HepG2 (cell line): ENCODE data around the gene LOXL3. TPM values are rescaled to one million over a fixed set of nuclear protein-coding genes. Genes with fewer than 3 reads are reported as not detected.
A peak's percentile ranks its signal among the peaks of the same experiment; 100 is the strongest.

Source experiments
- ARID5B ChIP-seq: IDR thresholded peaks from 2 replicates; pipeline ENCODE4 v1.4.0; 2020; ENCODE audit warnings: mild to moderate bottlenecking, missing genetic modification reagents
- ATF3 ChIP-seq: sonication (generic); formaldehyde crosslinking; IDR thresholded peaks from 2 replicates; pipeline ENCODE4 v1.4.0; 2020; ENCODE audit warnings: missing genetic modification reagents
- CBFB ChIP-seq: sonication (generic); formaldehyde crosslinking; IDR thresholded peaks from 2 replicates; pipeline ENCODE4 v1.4.0; 2020; ENCODE audit warnings: missing genetic modification reagents
- CBX5 ChIP-seq: sonication (generic); formaldehyde crosslinking; IDR thresholded peaks from 2 replicates; pipeline ENCODE4 v1.4.0; 2020; ENCODE audit warnings: missing genetic modification reagents, borderline replicate concordance
- CSRNP2 ChIP-seq: sonication (generic); formaldehyde crosslinking; conservative IDR thresholded peaks from 2 replicates; pipeline ENCODE4 v1.8.0; 2022; ENCODE audit warnings: low read depth, missing genetic modification reagents
- FOXK1 ChIP-seq: sonication (generic); formaldehyde crosslinking; IDR thresholded peaks from 2 replicates; pipeline ENCODE4 v1.4.0; 2020; ENCODE audit warnings: low read depth, missing genetic modification reagents, borderline replicate concordance
- KDM5A ChIP-seq: fragments of 200-600 bp; sonication (generic); IDR thresholded peaks from 2 replicates; pipeline ENCODE4 v1.7.0; 2018; ENCODE audit warnings: antibody characterized with exemption, mild to moderate bottlenecking, low read length, borderline replicate concordance
- XBP1 ChIP-seq: sonication (generic); formaldehyde crosslinking; IDR thresholded peaks from 2 replicates; pipeline ENCODE4 v1.5.0; 2020; ENCODE audit warnings: missing genetic modification reagents
- ZFP91 ChIP-seq: sonication (generic); formaldehyde crosslinking; IDR thresholded peaks from 2 replicates; pipeline ENCODE4 v1.9.0; 2022; ENCODE audit warnings: missing genetic modification reagents, mild to moderate bottlenecking, borderline replicate concordance
- ZNF10 ChIP-seq: sonication (generic); formaldehyde crosslinking; IDR thresholded peaks from 2 replicates; pipeline ENCODE4 v1.4.0; 2020; ENCODE audit warnings: mild to moderate bottlenecking, low read depth, missing genetic modification reagents, borderline replicate concordance
- ZNF235 ChIP-seq: sonication (generic); formaldehyde crosslinking; IDR thresholded peaks from 2 replicates; pipeline ENCODE4 v1.8.1; 2023; ENCODE audit warnings: mild to moderate bottlenecking, missing genetic modification reagents, borderline replicate concordance
- ZNF276 ChIP-seq: sonication (generic); formaldehyde crosslinking; IDR thresholded peaks from 2 replicates; pipeline ENCODE4 v1.4.0; 2020; ENCODE audit warnings: mild to moderate bottlenecking, low read depth, missing genetic modification reagents
- polyA plus RNA-seq, 8 experiments: library from polyadenylated mRNA; depleted of rRNA in 3 of 8; stranded (reverse) in 7 of 8; unstranded in 1 of 8; fragments of >200 nt; fragmentation: Illumina TruSeq in 4 of 8; extraction: Trizol in 4 of 8; gene quantifications; 2 replicates each; pipeline versions ENCODE4 v1.2.1 to v1.2.3, GENCODE V29; 2011 to 2016; ENCODE audit warnings: low read depth in 4 of 8, missing spikeins in 1 of 8, mixed read lengths in 1 of 8; ENCODE audit not compliant: insufficient read depth in 1 of 8
- total RNA-seq, 5 experiments: library from RNA; depleted of rRNA; stranded (reverse); fragments of >200 nt; fragmentation: Illumina TruSeq; extraction: Trizol; gene quantifications; 2 replicates each; pipeline ENCODE4 v1.2.3, GENCODE V29; 2016; ENCODE audit warnings: low read depth in 1 of 5

The LOXL3 gene
- total and polyA plus RNA-seq, 2 of the 13 experiments (the other 11 are each of a cell fraction or from before 2014, with no cell fraction given), result 0.55 to 6.5 TPM

GRCh38 chr2:74548900-74549826, 4.6 kb downstream of the LOXL3 start (continued):
- TF ChIP-seq CSRNP2, result no peak
- no peak for TF ChIP-seq FOXK1 (CRISPR knock-in tag)
- TF ChIP-seq CBFB (CRISPR knock-in tag), result 0 out of 2 replicates have a peak, but pooled peaks have one; percentile 17
- TF ChIP-seq XBP1 (CRISPR knock-in tag), result no peak
- no peak for TF ChIP-seq KDM5A
- no peak for TF ChIP-seq ARID5B (CRISPR knock-in tag)
- no peak for TF ChIP-seq ATF3 (CRISPR knock-in tag)
- no peak; the same call in 1 of the 2 replicates for TF ChIP-seq ZFP91
- no peak; the same call in 1 of the 2 replicates for TF ChIP-seq CBX5 (CRISPR knock-in tag)
- TF ChIP-seq ZNF235 (CRISPR knock-in tag), result no peak
- no peak for TF ChIP-seq ZNF10 (CRISPR knock-in tag)
- TF ChIP-seq ZNF276, result no peak
